ENCODE results near the gene GNL2.

GNL2 gene

DNA sequence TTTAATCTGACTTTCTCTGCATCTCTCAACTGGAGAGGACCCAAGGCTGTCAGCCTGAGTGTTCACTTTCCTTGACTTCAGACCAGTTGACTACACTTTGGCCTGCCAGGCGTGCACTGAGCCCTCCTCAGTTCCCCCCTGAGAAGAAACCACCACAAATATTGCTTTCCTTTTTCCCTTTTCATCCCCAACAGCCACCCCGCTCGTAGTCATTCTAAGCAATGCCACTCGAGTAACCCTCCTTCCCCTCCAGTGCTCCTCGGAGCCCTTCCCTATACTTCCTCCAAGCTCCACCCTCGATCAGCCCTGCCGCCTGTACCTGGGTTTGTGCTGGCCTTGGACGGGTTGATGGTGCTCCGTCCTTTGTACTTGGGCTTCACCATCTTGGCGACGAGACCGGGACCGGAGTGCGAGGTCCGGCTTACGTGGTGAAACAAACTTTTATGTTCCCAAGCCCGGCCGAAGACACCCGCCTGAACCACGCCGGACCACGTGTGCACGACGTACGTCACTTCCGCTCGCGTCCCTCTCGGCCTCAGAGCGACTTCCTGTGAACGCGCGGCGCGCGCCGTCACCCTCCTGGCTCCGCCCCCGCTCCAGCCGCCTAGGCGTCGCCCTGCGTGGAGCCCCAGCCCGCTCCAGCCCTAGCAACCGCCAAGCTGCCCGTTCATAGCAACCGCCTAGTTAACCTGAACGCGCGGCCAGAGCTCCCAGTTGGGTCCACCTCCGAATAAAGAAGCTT, at the start of gene GNL2:
TSS of gene GNL2 (minus strand) at position 498 of the 742 bp plus-strand sequence. CDS start at position 383, 115 bp downstream.
- DNase-seq: peak; percentile 98

DNA sequence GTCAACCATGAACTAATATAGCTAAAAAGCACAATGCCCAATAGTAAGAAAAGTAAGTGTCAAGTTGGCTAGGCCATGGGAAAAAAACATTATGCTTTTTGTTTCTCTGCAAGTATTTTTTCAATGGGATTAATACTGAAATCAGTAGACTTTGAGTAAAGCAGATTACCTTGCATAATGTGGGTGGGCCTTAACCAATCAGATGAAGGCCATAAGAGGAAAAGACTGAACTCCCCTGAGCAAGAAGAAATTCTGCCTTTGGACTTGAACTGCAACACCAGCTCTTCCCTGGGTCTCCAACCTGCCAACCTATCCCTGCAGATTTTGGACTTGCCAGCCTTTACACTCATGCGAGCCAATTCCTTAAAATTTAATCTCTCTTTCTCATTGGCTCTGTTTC, 45.3 kb upstream of the GNL2 start:
- no peak for DNase-seq

DNA sequence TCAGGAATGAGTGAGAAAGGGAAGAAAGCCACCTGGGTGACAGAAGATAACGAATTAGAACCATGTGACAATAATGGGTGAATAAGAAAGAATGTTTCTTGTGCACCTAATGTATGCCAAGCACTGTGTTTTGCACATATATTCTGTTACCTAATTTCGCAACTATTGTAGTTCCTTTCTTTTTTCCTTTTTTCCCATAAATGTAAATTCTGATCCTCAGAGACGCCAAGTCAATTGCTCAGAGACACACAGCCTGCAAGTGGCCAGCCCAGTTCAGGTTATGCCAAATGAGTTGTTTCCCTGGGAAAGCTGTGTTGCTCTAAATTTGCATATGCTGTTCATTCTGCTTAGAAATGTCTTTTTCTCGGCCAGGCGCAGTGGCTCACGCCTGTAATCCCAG, 40.7 kb upstream of the GNL2 start:
- no peak for DNase-seq

DNA sequence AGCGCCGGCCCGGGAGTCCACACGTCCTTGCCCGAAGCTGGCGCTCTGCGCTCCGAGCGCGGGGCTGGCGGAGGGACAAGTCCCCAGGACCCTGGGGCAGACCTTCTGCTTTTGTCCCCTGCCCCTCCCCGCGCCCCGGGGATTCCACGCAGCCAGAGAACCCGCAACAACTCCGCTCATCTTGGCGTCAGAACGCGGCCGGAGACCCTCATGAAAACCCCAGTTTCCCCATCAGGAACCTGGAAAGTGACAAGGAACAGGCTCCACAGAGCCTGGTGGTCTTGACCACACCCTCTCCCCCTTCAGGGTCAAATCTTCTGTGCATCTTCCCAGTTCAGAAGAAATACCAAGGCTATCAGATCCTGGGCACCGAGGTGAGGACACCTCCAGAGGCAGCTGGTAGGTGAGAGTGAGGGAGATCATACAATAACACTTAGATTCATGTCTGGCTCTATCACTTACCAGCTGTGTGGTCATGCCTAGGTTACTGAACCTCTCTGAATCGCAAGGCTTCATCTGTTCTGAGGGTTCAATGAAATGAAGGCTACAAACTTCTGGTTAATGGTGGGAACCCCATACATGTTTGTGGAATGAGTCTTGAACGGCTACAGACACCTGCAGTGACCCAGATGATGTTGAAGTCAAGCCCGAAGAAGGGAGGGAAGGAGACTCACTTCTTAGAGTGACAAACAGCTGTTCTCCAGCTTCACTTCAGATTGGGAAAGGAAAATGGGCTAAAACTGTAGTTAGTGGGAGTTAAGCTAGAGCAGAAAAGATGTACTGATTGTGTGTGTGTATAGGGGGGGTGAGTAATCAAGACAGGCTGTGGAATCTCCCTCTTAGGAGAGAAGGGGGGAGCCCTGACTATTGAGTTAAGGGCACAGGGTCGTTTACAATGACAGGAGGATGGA, 39.5 kb upstream of the GNL2 start:
- no peak for DNase-seq

DNA sequence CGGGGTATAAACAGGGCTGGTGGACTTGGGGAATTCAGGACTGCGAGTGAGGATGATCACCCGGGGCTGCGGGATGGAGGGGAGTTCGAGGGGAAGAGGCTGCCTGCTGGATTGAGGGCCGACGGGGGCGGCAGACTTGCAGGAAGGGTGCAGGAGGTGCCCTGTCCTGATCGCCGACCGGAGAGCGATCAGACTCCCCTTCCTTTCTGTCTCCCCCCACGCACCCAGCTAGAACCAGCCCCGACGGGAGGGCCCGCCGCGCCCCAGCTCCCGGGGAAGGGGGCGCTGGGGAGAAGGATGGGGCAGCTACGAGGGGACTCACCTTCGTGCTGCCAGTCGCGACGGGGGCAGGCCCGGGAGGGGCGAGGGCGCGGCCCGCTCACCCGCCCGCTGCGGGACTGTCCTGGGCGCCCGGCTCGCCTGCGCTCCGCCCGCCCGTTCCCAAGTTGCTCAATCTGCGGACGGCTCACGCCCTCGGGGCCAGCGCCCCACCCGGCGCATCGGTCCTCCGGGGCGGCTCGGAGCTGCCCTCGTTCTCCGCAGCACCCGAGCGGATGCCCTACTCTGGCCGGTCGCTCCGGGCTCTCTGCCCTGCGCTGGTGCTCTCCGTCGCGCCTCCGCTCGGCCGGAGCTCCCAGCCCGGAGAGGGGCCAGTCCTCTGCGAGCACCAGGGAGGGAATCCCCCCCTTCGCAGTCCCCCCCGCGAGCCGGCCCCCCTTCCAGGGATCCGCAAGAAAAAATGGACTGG, 38.7 kb upstream of the GNL2 start, which contains the start of gene RSPO1:
TSS of gene RSPO1 (minus strand) at position 649 of the 748 bp plus-strand sequence. CDS start 5,231 bp downstream, outside the sequence.
- DNase-seq: no peak

DNA sequence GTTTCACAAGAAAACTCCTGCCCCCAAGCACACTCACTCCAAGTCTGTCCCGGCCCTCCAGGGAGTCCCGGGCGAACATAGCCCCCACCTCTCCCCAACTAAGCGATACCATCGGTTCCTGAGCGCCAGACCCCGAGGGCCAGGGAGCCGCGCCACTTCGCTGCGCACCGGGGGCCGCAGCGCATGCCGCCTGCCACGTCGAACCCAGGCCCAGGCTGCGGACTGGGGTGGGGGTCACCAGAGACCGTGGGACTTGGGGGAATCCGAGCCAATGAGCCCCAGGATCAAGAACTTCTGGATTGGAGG, 38.2 kb upstream of the GNL2 start:
- no peak for DNase-seq

DNA sequence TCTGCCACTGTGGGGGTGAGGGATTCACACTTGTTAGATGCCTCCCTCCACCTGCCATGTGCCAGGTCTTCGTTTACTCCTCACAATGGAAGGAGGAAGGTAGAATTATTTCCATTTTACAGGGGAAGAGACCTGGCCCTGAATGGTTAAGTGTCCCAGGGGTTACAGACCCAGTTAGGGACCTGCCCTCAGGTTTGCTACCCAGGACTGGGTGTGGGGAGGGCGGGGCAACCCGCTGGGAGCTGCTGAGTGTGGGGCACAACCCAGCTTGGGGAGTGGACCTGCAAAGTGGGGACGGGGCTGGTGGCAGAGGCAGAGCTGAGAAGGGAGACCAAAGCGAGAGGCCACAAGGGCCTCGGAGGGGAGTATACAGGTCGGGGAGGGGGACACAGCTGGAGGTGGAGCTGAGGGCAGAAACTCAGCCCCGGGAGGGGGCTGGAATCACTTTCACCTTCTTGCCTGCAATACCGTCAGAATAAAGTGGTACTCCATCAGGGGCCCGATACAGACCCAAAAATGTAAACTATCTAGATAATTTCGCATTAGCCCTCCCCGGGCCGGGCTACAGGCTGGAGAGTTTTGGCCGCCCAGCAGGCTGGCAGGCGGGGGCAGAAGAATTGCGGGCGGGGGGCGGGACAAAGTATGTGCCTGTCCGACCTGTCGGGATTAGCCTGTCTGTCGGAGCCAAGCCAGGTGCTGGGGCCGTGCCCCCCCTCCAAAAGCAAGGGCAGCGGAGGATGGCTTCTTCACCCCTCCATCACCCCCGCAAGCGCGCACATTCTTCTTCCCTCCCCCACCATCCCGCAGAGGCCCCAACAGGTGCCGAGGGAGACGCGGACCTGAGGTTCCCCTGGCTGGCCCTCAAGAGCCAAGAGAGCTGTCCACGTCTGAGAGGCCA, 37.6 kb upstream of the GNL2 start:
- DNase-seq: no peak

DNA sequence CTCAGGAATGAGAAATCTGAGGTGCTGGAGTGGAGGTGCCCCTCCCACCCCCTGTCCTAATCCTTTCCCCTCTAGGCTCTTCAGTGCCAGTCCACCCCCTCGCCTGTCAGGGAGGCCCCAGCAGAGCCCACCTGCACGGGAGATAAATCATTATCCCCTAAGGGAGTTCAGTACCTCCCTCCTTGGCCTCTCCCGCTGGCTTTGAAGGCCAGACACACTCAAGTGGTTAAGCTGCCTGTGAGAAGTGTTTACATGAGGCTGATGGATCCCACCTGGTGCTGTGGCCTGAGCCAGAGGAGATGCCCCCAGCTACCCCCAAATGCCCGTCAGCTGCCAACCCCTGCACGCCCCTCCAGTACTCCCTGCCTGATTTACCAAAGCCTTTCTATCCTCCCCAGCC, 35.3 kb upstream of the GNL2 start:
- DNase-seq: no peak

DNA sequence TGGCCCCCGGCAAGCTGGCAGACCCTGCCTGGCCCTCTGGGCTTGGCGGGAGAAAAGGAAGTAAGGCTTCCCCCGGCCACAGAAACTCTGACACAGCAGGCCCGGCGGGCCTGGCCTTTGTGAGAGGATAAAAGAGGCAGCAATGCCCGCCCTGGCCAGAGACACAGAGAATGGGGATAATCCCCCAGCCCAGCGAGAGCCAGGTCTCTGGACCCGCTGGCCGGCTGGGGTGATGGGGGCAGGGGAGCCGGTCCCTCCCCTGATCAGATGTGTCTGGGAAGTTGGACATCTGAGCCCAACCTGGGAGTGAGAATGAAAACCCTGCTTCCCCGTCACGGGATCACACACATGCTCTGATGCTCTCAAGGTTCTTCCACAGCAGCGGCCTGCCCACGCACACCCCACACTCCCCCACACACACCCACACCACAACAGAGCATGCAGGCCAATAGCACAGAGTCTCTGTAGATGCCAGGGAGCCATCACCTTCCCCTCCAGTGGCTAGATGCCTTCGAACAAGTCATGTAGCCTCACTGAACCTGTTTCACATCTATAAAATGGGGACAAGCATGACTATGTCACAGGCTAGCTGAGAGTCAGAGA, 34.8 kb upstream of the GNL2 start:
- DNase-seq: no peak

DNA sequence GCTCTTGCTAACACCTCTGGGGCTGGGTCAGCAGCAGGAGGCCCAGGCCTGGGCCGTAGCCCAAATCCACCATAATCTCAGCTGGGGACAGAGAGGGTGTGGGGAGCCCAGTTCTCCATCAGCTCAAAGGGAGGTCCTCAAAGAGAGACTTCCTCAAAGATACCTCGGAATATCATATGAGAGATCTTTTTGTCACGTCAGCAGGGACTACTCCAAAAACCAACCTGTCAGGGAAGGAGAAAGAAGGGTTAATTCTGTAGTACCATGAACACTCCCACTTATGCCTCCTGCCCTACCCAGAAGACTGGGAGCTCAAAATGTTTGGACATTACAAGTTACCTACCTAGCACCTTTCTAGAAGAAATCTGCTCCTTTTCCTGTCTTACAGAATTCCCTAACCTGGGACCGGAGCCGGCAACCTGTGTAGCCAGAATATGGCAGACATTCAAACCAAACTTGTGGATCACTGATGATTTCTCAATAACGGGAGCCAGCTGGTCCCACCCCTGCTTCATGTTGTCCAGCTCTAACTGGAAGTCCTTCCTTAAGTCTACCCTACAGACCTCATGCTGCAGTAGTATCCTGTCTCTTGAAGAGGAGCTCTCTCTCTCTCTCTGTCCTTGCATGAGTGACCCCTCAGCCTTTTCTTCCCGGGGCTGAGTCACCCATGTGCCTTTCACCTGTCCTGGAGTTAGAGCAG, 34.1 kb upstream of the GNL2 start:
- no peak for DNase-seq

DNA sequence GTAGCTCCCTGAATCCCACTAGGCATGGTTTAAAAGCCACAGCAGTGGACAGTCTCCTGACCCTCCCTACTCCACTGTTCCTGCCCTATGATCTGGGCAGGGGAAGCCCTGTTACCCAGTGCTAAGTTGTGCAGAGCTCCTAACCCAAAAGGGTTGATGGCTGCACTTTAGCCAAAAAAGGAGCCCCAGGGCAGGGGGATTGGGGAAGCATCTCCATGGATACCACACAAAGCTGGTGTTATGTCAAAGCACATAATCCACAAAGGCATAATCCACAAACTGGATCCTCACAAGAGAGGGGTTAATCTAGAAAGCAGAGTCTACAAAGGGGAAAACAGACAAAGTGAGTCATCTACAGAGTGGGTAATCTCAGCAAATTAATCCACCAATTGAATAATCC, 33.3 kb upstream of the GNL2 start:
- DNase-seq: no peak

DNA sequence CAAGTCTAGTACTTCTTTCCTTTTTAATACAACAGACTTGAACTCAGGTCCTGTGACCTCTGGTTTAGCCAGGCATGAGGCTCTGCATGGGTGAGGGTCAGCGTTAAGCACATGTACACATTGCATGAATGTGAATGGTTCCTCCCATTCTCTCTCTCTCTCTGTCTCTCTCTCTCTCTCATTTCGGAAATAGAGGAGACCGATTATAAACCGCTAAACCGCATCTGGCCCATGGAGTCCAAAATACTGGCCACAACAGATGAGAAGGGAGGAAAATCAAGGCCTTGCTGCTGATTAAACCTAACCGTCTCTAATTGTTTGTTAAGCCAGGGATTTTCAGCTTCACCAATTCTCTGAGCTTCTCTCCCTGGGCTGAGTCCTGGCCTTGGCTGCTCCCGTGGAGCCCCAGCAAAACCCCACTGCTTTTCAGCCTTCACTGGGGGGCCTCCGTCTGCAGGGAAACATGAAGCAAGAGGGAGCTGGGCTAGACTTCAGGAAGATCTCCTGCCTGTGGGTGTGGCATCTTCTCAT, 32.4 kb upstream of the GNL2 start:
- DNase-seq: no peak

DNA sequence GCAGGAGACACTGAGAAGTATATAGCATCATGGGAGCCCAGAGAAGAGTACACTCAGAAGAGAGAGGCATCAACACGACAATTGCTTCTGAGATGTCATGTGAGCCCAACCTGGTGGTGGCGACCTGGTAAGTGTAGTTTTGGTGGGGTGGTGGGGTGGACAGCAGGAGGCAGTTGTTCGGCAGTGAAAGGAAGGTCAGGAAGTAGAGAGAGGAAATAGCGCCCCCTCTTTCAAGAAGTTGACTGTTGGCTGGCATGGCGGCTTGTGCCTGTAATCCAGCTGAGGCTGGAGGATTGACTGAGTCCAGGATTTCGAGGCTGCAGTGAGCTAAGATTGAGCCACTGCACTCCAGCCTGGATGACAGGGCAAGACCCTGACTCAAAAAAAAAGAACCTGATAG, 26.4 kb upstream of the GNL2 start:
- peak; percentile 18 for DNase-seq

DNA sequence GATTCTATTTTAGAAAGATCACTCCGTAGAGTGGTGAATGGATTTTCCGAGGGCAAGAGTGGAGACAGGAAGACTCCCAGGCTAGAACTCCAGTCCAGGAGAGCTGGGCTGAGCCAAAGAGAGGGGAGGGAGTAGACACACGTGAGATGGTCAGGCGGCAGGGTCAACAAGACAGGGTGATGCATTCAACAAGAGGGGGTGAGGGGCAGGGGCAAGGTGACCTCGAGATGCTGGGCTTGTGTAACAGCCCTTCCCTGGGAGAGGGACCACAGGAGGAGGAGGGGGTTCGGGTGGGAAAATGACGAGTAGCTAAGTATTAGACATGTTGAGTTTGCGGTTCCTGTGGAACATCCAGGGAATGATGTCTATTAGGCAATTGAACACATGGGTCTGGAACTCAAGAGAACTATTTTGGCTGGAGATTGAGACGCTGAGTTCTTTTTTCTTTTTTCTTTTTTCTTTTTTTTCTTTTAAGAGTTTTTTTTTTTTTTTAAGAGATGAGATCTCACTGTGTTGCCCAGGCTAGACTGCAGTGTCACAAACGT, 25.7 kb upstream of the GNL2 start:
- DNase-seq: no peak

DNA sequence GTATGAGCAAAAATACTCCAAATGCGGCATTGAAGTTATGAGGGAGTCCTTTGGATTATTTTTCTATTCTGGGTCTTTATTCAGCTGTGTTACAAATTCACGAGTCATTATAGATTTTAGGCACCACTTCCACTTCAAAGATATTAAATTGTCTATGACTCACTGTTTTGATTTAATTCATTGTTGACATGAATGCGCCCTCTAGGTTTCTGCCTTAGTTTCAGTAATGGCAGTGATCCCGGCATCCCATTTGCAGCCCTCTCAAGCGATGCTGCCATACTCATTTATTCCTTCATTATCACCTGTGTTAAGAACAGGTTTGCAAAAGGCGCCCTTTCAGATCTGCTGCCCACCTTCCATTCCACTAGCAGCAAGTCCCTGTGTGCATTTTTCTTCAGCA, 25.0 kb upstream of the GNL2 start:
- DNase-seq: no peak

DNA sequence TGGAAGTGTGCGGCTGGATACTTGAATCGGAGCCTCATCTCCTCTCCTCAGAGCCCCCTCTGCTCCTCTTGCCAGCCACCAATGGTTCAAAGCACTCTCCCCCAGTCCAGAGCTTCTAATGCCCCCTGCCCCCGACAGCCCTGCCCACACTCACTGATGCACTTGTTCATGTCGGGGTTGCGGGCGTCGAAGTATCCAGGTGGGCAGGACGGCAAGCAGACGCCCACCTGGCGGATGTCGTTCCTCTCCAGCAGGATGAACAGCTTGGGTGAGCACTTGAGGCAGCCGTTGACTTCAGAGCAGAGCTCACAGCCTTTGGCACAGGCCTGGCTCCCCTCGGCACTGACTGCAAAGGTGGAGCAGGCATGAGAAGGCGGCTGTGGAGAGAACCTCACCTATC, 20.6 kb upstream of the GNL2 start:
- DNase-seq: no peak

DNA sequence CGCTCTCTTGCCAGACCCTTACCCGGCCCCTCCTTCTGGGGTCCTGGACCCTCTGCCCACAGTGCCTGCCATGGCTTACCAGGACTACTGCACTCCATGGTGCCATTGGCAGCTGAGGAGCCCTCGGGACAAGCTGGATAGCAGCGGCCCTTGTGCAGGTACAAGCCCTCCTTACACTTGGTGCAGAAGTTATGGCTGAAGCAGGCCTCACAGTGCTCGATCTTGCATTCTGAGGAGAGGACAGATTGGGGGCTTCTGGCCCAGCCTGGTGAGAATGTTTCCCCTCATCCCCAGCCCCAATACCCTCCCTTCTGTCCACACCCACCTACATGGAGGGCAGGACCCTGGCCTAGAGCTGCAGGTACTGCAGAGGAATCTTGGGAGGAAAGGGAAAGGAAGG, 18.4 kb upstream of the GNL2 start:
- no peak for DNase-seq

DNA sequence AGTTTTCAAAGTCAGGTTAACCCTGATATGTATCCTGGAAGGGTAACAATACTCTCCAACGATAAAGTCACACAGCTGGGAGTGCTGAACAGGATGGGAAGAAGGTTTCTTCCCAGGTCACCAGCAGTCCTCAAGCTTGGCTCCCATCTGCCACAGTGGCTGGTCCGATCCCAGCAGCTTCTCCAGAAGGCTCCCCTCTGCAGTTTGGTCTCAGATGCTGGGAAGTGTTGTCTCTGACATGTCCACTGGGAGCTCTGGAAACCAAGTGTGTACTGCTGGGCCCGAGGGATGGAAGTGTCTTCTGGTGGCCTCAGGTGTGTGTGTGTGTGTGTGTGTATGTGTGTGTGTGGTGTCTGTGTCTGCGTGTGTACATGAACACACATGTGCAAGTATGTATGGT, 16.4 kb upstream of the GNL2 start:
- DNase-seq: no peak

DNA sequence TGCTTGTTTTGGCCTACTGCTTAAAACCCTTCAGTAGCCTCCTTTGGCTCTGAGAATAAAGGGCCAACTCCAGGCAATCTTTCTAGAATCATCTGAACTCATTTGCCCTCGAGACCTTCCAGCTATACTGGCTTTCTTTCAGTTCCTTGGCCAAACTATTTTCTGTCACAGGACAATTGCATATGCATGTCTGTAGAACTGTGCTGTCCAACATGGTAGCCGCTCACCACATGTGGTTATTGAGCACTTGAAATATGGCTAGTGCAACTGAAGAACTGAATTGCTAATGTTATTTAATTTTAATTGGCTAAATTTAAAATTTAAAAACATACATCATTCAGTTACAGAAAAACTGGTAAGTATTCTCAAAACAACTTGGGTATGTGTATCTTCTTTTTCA, 14.3 kb upstream of the GNL2 start:
- DNase-seq: no peak

DNA sequence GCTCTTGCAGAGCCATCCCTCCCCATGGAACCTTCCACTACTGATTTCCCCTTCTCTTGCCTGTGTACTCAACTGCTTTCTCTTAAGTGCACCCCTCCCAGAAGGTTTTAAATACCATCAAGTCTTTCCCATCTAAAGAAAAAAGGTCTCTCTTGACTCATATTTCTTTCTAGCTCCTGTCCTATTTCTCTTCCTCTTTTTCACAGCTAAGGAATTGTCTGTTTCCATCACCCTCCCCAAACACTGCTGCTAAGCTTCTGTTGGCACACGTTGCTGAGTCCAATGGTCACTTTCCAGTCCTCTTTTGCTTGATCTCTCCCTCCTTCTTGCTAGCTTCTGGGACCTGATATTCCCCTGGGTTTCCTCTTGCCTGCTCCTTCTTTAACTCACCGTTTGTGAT, 13.3 kb upstream of the GNL2 start:
- DNase-seq: no peak

Measured in hematopoietic multipotent progenitor cell treated with erythropoietin and hydrocortisone succinate and interleukin-3 and kit ligand, for 4 days (in vitro differentiated cells).